Fibroblast of peridontal ligament (primary cell): ENCODE data around the gene MICAL2.
A peak's percentile ranks its signal among the peaks of the same experiment; 100 is the strongest.

Experiments
- DNase-seq: peaks from one replicate; pipeline ENCODE4 v3.0.0-alpha.2; 2010; ENCODE audit errors: extremely low read depth

MICAL2 gene

GRCh38 chr11:12209096-12209495, 98.7 kb downstream of the MICAL2 start:
- DNase-seq = no peak

- DNase-seq = no peak
These were observed 99.8 kb downstream of the MICAL2 start for GRCh38 chr11:12210200-12210599.

GRCh38 chr11:12211331-12212065, 101.1 kb downstream of the MICAL2 start:
- no peak for DNase-seq

- DNase-seq = no peak
These were observed 101.9 kb downstream of the MICAL2 start for GRCh38 chr11:12212174-12212820.

- DNase-seq = no peak
These were observed 102.4 kb downstream of the MICAL2 start for GRCh38 chr11:12212821-12213185.

- peak; percentile 67 for DNase-seq
These were observed 103.5 kb downstream of the MICAL2 start for GRCh38 chr11:12213883-12214282.

GRCh38 chr11:12214751-12215150, 104.4 kb downstream of the MICAL2 start:
- no peak for DNase-seq

GRCh38 chr11:12215181-12215593, 104.8 kb downstream of the MICAL2 start:
- no peak for DNase-seq

- no peak for DNase-seq
These were observed 105.7 kb downstream of the MICAL2 start for GRCh38 chr11:12216041-12216451.

- DNase-seq = no peak
These were observed 106.4 kb downstream of the MICAL2 start for GRCh38 chr11:12216671-12217374.

GRCh38 chr11:12217879-12218278, 107.5 kb downstream of the MICAL2 start:
- DNase-seq = no peak

- no peak for DNase-seq
These were observed 108.5 kb downstream of the MICAL2 start for GRCh38 chr11:12218909-12219308.

GRCh38 chr11:12219757-12220156, 109.4 kb downstream of the MICAL2 start:
- no peak for DNase-seq

GRCh38 chr11:12220305-12220704, 109.9 kb downstream of the MICAL2 start:
- DNase-seq = no peak

GRCh38 chr11:12221051-12221535, 110.7 kb downstream of the MICAL2 start:
- DNase-seq = no peak

GRCh38 chr11:12222055-12222792, 111.8 kb downstream of the MICAL2 start:
- DNase-seq = no peak

- no peak for DNase-seq
These were observed 113.6 kb downstream of the MICAL2 start for GRCh38 chr11:12223771-12224536.

GRCh38 chr11:12224537-12224893, 114.1 kb downstream of the MICAL2 start:
- DNase-seq = peak; percentile 87

- DNase-seq = no peak
These were observed 114.8 kb downstream of the MICAL2 start for GRCh38 chr11:12225046-12225739.

- DNase-seq = no peak
These were observed 115.7 kb downstream of the MICAL2 start for GRCh38 chr11:12226093-12226492.
